ENCODE results near the gene VPS39.

- no peak for TF ChIP-seq CTCF (IDR thresholded peaks at IDR 0.05)
- TF ChIP-seq POLR2A (IDR thresholded peaks at IDR 0.05), result no peak
- TF ChIP-seq EP300 (IDR thresholded peaks at IDR 0.05), result no peak
These were observed 37.0 kb downstream of the VPS39 start for GRCh38 chr15:42171122-42171521.

Measured in ovary (tissue), 3 donors.